Sigmoid colon (tissue), 7 donors: Measurements from ENCODE around the gene CCL25. TPM values are rescaled to one million over a fixed set of nuclear protein-coding genes. Genes with fewer than 3 reads are reported as not detected.

Source experiments
- DNase-seq: peaks from one replicate; pipeline ENCODE4 v3.0.0-alpha.2; 2019
- H3K27ac ChIP-seq, 4 donors: fragments of 200-600 bp; sonication (generic); one replicate each; pipeline ENCODE4 v1.5.1; 2016 to 2019; ENCODE audit warnings: mild to moderate bottlenecking in 1 of 4
- H3K27me3 ChIP-seq, 3 donors: fragments of 200-600 bp; sonication (generic); one replicate each; pipeline ENCODE4 v1.5.1; 2019; ENCODE audit warnings: mild to moderate bottlenecking in 1 of 3
- H3K36me3 ChIP-seq, 4 donors: fragments of 200-600 bp; sonication (generic); one replicate each; pipeline ENCODE4 v1.5.1; 2016 to 2019
- H3K4me1 ChIP-seq, 4 donors: fragments of 200-600 bp; sonication (generic); one replicate each; pipeline ENCODE4 v1.5.1; 2017 to 2019
- H3K4me3 ChIP-seq, 4 donors: fragments of 200-600 bp; sonication (generic); one replicate each; pipeline ENCODE4 v1.5.1; 2017 to 2019; ENCODE audit warnings: mild to moderate bottlenecking in 2 of 4, moderate library complexity in 1 of 4
- H3K9me3 ChIP-seq, 4 donors: fragments of 200-600 bp in 3 of 4; sonication (generic) in 3 of 4; one replicate each; pipeline versions ENCODE4 v1.5.1 to v1.6.1; 2013 to 2019
- CTCF ChIP-seq, 4 experiments: fragments of 450-650 bp in 3 of 4; fragments of 200-600 bp in 1 of 4; IDR thresholded peaks; one replicate each; pipeline ENCODE4 v1.5.1; 2016 to 2019; ENCODE audit warnings: antibody characterized with exemption in 4 of 4, mild to moderate bottlenecking in 3 of 4, moderate library complexity in 2 of 4
- EP300 ChIP-seq, 4 donors: sonication (generic); formaldehyde crosslinking; IDR thresholded peaks; one replicate each; pipeline ENCODE4 v1.6.1; 2017; ENCODE audit warnings: antibody characterized with exemption in 4 of 4
- POLR2A ChIP-seq, 2 donors: fragments of 450-650 bp; IDR thresholded peaks; one replicate each; pipeline ENCODE4 v1.6.1; 2016; ENCODE audit warnings: antibody characterized with exemption in 2 of 2, mild to moderate bottlenecking in 2 of 2, moderate library complexity in 2 of 2
- POLR2AphosphoS5 ChIP-seq, 4 donors: sonication (generic); formaldehyde crosslinking; IDR thresholded peaks; one replicate each; pipeline ENCODE4 v1.6.1; 2017; ENCODE audit warnings: antibody characterized with exemption in 4 of 4
- WGBS, 2 donors: extraction: QIAGEN DNeasy Blood & Tissue Kit; methylation state at CpG; one replicate each; pipeline ENCODE4 v1.1.7; 2013; 5-methylcytosine and 5-hydroxymethylcytosine counted together
- intact Hi-C: fragments of 100-400 bp; cut with DNase I; formaldehyde crosslinking; loops from one replicate; pipeline ENCODE4 v1.15.1; 2023
- polyA plus RNA-seq, 3 donors: library from polyadenylated mRNA; stranded (reverse); fragments of 200-250 nt; gene quantifications; one replicate each; pipeline ENCODE4 v1.2.3, GENCODE V29; 2013
- total RNA-seq, 4 donors: library from RNA; depleted of rRNA; stranded (reverse); fragments of >200 nt; gene quantifications; one replicate each; pipeline ENCODE4 v1.1.0, GENCODE V29; 2016
- donor health status: healthy with polysubstance abuse.
- donor health status: Bipolar disorder and iron deficiency.
- donor health status: healthy.

The CCL25 gene
- total and polyA plus RNA-seq, 7 donors: 0.17 TPM; not detected in 6

GRCh38 chr19:8065875-8066261 lies 13.3 kb downstream of the CCL25 start:
- Histone ChIP-seq H3K36me3 (no peaks in the 10 kb centered on the region), H3K9me3 (peaks cover 3 to 13% (median 9%) of the 10 kb centered on the region in 4 donors), H3K27me3 (no peaks in the 10 kb centered on the region), H3K4me1 (no peaks in the 10 kb centered on the region), H3K27ac (no peak overlapping the region), H3K4me3 (no peak overlapping the region)
- intact Hi-C loops: no loop called here
- DNase-seq: no peak
- TF ChIP-seq POLR2A (IDR thresholded peaks at IDR 0.05) (no peak), CTCF (IDR thresholded peaks at IDR 0.05) (no peak), EP300 (IDR thresholded peaks at IDR 0.05) (no peak), POLR2AphosphoS5 (IDR thresholded peaks at IDR 0.05) (no peak)
- WGBS, 2 donors: 93 to 94% methylated on average over 20 of the region's 20 CpGs

GRCh38 chr19:8069096-8069973 lies 16.8 kb downstream of the CCL25 start:
- H3K9me3 ChIP-seq: peaks cover 7 to 15% (median 10%) of the 10 kb centered on the region in 4 donors
- no peaks in the 10 kb centered on the region for H3K4me1 ChIP-seq
- no peaks in the 10 kb centered on the region for H3K27me3 ChIP-seq
- no peak overlapping the region for H3K27ac ChIP-seq
- WGBS, 2 donors: 86 to 87% methylated on average over 13 of the region's 13 CpGs
- H3K36me3 ChIP-seq: no peaks in the 10 kb centered on the region
- no peak for DNase-seq
- H3K4me3 ChIP-seq: no peak overlapping the region
- TF ChIP-seq EP300 (IDR thresholded peaks at IDR 0.05) (no peak), POLR2AphosphoS5 (IDR thresholded peaks at IDR 0.05) (no peak), CTCF (IDR thresholded peaks at IDR 0.05) (no peak), POLR2A (IDR thresholded peaks at IDR 0.05) (no peak)
- intact Hi-C loops: no loop called here

GRCh38 chr19:8071912-8072311 lies 19.4 kb downstream of the CCL25 start:
- 86 to 90% methylated on average over 15 of the region's 15 CpGs for whole genome bisulfite sequencing, 2 donors
- Histone ChIP-seq H3K4me1 (no peaks in the 10 kb centered on the region), H3K36me3 (no peaks in the 10 kb centered on the region), H3K9me3 (peaks cover 7 to 16% (median 11%) of the 10 kb centered on the region in 4 donors), H3K4me3 (no peak overlapping the region), H3K27me3 (no peaks in the 10 kb centered on the region), H3K27ac (no peak overlapping the region)
- intact Hi-C loops: no loop called here
- no peak for TF ChIP-seq CTCF (IDR thresholded peaks at IDR 0.05)
- no peak for TF ChIP-seq POLR2AphosphoS5 (IDR thresholded peaks at IDR 0.05)
- TF ChIP-seq POLR2A (IDR thresholded peaks at IDR 0.05): no peak
- no peak for TF ChIP-seq EP300 (IDR thresholded peaks at IDR 0.05)
- DNase-seq: no peak

GRCh38 chr19:8074501-8074900 lies 21.9 kb downstream of the CCL25 start:
- no peak for DNase-seq
- Histone ChIP-seq H3K4me1 (no peaks in the 10 kb centered on the region), H3K27me3 (no peaks in the 10 kb centered on the region), H3K36me3 (no peaks in the 10 kb centered on the region), H3K4me3 (no peak overlapping the region), H3K27ac (no peak overlapping the region), H3K9me3 (peaks cover 3 to 10% (median 7%) of the 10 kb centered on the region in 4 donors)
- WGBS, 2 donors: 88 to 93% methylated on average over 1 of the region's 1 CpG
- TF ChIP-seq POLR2A (IDR thresholded peaks at IDR 0.05): no peak
- no peak for TF ChIP-seq EP300 (IDR thresholded peaks at IDR 0.05)
- TF ChIP-seq CTCF (IDR thresholded peaks at IDR 0.05): no peak
- TF ChIP-seq POLR2AphosphoS5 (IDR thresholded peaks at IDR 0.05): no peak
- intact Hi-C loops: no loop called here
